GM18867 (cell line): ENCODE measurements around the gene CYTH4.

ENCODE experiments used
- ATAC-seq: cut with Tn5 transposase; IDR thresholded peaks from one replicate; pipeline ENCODE4 v1.9.1; 2021; ENCODE audit warnings: mild to moderate bottlenecking, moderate library complexity; ENCODE audit not compliant: unreplicated experiment

CYTH4 gene

DNA sequence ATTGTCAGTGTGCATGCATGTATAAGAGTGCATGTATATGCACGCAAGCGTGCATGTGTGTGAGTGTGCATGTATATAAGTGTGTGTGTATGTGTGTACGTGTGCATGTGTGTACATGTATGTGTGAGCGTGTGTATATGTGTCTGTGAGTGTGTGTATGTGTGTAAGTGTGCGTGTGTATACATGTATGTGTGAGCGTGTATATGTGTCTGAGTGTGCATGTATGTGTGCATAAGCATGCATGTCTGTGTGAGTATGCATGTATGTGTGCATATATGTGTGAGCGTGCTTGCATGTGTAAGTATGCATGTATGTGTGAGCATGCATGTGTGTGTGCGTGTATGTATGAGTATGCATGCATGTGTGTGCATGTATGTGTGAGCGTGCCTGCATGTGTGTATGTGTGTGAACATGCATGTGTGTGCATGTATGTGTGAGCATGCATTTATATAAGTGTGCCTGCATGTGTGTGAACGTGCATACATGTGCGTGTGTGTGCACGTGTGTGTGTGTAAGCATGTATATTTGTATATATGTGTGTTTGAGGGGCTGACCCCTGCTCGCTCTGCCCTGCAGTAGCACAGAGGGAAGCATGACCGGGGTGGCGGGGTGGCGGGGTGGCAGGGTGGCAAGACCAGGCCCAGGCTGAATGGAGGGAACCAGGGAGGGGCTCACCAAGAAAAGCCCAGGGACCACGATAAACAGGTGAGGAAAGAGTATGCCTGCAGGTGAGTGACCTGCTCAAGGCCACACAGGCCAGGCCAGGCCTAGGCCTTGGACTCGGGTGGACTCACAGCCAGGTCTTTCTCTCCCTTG, 26.3 kb downstream of the CYTH4 start:
- ATAC-seq, result no peak

DNA sequence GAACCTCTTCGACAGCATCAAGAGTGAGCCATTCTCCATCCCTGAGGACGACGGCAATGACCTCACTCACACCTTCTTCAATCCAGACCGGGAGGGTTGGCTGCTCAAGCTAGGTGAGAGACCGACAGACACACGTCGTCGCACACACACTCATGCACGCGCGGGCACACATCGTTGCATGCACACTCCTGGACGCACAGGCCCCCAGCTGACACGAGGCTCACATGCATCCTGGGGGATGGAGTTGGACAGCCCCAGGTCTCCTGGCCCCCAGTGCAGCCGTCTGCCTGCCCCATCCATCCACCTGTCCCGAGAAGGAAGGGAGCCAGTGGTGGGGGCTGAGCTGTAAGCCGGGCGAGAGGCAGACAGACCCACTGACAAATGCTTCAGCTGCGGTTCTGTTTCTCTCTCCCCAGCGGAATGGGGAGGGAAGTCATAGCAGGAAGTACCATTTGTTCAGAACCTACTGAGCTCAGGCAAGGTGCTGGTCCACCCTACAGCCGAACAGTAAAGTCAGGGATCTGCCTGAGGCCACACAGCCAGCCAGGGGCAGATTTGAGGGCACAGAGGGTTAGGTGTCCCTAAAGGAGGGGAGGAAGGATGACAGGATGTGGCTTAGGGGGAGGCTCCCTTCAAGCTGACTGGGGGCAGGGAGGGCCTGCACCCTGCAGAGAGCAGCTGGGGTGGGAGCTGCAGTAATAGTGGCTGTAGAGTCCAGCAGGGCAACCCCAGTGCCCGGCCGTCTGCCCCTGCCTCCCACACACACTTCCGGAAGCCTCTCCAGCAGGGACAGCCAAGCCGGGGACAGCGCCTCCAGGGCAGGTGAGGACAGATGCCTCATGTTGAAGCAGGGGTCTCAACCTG, 27.1 kb downstream of the CYTH4 start:
- no peak for ATAC-seq

- no peak for ATAC-seq
Observed at GRCh38 chr22:37310075-37310606, 27.8 kb downstream of the CYTH4 start.

DNA sequence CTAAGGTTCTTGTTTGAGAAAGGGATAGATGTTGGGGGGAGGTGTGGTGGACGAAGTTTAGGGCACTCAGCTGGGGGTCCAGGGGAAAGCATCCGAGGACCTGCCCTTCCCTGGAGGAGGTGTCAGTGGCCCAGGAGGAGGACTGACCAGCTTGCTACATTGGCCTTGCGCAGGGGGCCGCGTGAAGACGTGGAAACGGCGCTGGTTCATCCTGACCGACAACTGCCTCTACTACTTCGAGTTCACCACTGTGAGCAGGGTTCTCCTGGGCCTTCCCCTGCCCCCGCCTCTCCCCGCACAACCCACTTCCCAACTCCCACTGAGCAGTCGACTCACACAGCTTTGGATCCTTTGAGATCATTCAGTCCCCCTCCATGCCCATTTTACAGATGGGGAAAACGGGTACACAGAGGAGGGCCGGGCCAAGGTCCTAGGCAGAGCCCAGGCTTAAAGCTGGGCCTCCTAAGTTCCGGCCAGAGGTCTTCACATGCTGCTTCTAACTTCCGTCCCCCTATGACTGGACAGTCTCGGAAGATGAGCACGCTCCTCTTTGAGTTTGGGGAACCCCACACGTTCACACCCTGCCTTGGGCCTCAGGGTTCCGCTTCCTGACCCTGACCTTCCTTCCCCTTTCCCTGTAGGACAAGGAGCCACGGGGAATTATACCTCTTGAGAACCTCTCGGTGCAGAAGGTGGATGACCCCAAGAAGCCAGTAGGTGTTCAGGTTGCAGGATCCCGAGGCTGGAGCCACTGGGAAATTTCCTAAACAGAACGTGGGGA, 28.7 kb downstream of the CYTH4 start:
- ATAC-seq, result no peak

DNA sequence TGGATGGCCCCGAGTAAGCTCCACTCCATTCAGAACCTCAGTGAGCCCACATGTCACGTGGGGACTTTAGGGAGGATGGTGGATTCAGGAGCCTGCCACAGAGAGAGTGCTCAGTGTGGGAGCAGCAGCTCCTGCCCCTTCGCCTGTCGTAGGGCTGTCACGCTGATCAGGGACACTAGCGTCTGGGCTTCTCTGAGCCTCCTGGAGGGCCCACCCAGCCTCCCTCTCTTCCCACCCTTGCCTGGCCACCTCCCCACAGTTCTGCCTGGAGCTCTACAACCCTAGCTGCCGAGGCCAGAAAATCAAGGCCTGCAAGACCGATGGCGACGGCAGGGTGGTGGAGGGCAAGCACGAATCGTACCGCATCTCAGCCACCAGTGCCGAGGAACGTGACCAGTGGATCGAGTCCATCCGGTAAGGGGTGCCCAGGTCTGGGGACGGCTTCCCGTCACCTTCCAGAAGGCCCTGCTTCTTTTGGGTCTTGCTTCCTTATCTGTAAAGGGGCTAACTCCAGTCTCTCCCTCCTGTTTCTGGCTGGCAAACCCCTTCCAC, 29.5 kb downstream of the CYTH4 start:
- no peak for ATAC-seq

- no peak for ATAC-seq
Observed at GRCh38 chr22:37312549-37313183, 30.4 kb downstream of the CYTH4 start.

GRCh38 chr22:37313376-37314314, 31.3 kb downstream of the CYTH4 start:
- no peak for ATAC-seq

- ATAC-seq, result no peak
Observed at GRCh38 chr22:37314315-37315074, 32.2 kb downstream of the CYTH4 start.

- ATAC-seq, result no peak
Observed at GRCh38 chr22:37316405-37316804, 34.1 kb downstream of the CYTH4 start.

DNA sequence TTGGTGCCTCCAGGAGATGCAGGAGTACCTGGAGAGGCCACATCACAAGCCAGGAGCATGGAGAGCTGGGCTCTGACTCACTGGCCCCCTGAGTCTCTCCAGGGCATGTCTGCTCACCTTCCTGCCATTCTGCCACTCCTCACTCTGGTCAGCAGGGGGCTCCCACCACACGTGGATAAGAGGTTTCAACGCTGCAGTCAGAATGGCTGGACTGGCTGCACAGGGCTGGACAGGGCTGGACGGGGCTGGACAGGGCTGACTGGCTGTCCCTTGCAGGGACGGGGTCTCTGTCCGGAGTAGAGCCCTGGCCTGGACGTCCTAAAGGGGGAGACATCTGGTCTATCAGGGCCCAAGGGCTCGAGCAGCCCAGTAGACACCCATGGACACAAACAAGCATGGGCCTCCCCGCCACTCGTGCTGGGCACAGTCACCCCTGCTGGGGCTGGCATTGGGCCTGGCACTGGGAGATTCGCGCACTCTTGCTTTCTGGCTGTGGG, 34.6 kb downstream of the CYTH4 start:
- peak; percentile 43 for ATAC-seq

DNA sequence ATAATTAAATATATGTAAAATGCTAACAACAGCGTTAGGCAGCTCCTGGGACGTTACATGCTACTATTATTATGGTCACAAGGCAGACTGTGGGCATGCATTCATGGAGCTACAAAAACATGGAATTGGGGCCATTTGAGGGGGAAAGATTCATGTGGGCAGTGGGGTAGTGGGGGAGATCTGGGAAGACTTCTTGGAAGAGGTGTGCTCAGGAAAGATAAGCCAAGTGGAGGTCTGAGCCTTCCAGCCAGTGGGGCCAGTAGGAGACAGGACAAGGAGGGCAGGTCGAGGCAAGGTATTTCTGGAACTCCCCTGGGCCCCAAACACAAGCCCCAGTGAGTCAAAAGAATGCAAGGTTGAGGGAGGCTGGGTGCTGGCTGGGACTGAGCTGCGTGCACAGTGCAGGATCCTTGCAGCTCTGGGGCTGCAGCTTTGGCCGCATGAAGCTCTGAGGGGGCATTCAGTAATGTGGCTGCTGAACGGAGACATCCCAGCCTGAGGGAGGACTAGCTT, 35.4 kb downstream of the CYTH4 start:
- no peak for ATAC-seq

GRCh38 chr22:37318364-37319109, 36.2 kb downstream of the CYTH4 start:
- no peak for ATAC-seq

DNA sequence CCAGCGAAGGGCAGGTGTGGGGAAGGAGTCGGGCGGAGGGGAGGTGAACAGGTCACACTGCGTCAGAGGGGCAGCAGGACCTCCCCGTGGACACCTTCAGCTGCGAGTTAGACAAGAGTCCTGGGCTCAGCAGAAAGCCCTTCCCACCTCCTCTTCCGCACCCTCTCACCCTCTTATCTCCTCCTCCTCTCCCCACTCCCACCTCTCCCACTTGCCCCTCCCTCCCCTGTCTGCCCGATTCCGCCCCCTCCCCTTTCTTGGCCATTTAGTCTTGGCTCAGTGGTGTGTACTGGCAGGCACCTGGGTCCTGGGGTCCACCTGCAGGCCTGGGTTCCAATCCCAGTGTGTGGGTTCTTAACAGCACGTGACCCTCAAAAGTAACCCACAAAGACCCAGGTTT, 37.2 kb downstream of the CYTH4 start:
- no peak for ATAC-seq

GRCh38 chr22:37320726-37321677, 38.7 kb downstream of the CYTH4 start:
- no peak for ATAC-seq

GRCh38 chr22:37324340-37325038, 42.2 kb downstream of the CYTH4 start:
- no peak for ATAC-seq

DNA sequence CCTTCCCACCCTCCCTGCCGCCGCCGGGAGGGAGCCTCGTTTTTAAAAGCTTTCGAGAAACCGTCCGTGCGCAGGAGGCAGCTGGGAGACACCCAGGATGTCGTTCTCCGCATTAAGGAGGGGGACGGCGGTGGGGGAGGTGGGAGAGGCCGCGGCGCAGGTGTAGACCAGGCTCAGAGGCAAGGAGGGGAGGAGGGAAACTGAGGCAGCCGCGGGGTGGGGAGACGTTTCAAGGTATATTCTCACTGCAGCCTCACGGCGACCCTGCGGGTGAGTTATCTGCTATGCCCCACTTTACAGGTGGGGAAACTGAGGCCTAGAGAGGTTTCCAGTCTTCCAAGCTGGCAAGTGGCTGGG, 42.7 kb downstream of the CYTH4 start:
- no peak for ATAC-seq
